ENCODE measurements around the gene MALSU1. TPM values are rescaled to one million over a fixed set of nuclear protein-coding genes. Genes with fewer than 3 reads are reported as not detected.

Gene MALSU1
- total and polyA plus RNA-seq, 2 of the 13 experiments (the other 11 are each of a cell fraction or from before 2014, with no cell fraction given): 72.0 to 141 TPM

GRCh38 chr7:23336799-23337283, 37.7 kb downstream of the MALSU1 start (continued):
- TF ChIP-seq PATZ1 (CRISPR knock-in tag; IDR thresholded peaks at IDR 0.05): peak; percentile 49
- TF ChIP-seq GMEB2 (CRISPR knock-in tag; IDR thresholded peaks at IDR 0.05; ENCODE audit: low read depth): no peak
- TF ChIP-seq ZNF18 (CRISPR knock-in tag; IDR thresholded peaks at IDR 0.05; ENCODE audit: insufficient replicate concordance): no peak
- no peak for TF ChIP-seq SYNCRIP (IDR thresholded peaks at IDR 0.05; ENCODE audit: insufficient read depth, low read depth, low read length)
- TF ChIP-seq TBX2 (CRISPR knock-in tag; IDR thresholded peaks at IDR 0.05; ENCODE audit: borderline replicate concordance): peak; percentile 43; the same call in 1 of the 2 replicates
- peak; percentile 21; the same call in 1 of the 2 replicates for TF ChIP-seq SIX1 (CRISPR knock-in tag; IDR thresholded peaks at IDR 0.05; ENCODE audit: borderline replicate concordance)
- TF ChIP-seq ZNF614 (CRISPR knock-in tag; IDR thresholded peaks at IDR 0.05; ENCODE audit: borderline replicate concordance): 0 out of 2 replicates have a peak, but pooled peaks have one; percentile 16
- TF ChIP-seq MNT (IDR thresholded peaks at IDR 0.05): no peak
- 0 out of 2 replicates have a peak, but pooled peaks have one; percentile 35 for TF ChIP-seq ELF3 (CRISPR knock-in tag; IDR thresholded peaks at IDR 0.05)
- 0 out of 2 replicates have a peak, but pooled peaks have one; percentile 13 for TF ChIP-seq SMAD3 (CRISPR knock-in tag; IDR thresholded peaks at IDR 0.05)
- TF ChIP-seq SRSF4 (IDR thresholded peaks at IDR 0.05; ENCODE audit: low read depth, low read length, poor library complexity, severe bottlenecking): no peak
- TF ChIP-seq NFE2 (CRISPR knock-in tag; IDR thresholded peaks at IDR 0.05): no peak
- no peak for TF ChIP-seq RERE (CRISPR knock-in tag; IDR thresholded peaks at IDR 0.05; ENCODE audit: low read depth)
- TF ChIP-seq RFX1 (IDR thresholded peaks at IDR 0.05): no peak
- no peak for TF ChIP-seq SUZ12 (IDR thresholded peaks at IDR 0.05; ENCODE audit: low read depth, low read length)
- TF ChIP-seq ZNF616 (CRISPR knock-in tag; IDR thresholded peaks at IDR 0.05; ENCODE audit: low read depth): no peak
- no peak for TF ChIP-seq SIN3A (IDR thresholded peaks at IDR 0.05; ENCODE audit: borderline replicate concordance, low read depth, low read length)
- no peak for TF ChIP-seq ZSCAN25 (CRISPR knock-in tag; IDR thresholded peaks at IDR 0.05)
